Colonic mucosa (tissue), 4 donors: ENCODE data around the gene UNC5B. TPM values are rescaled to one million over a fixed set of nuclear protein-coding genes. Genes with fewer than 3 reads are reported as not detected.
A peak's percentile ranks its signal among the peaks of the same experiment; 100 is the strongest.

Experiments used
- DNase-seq: peaks from one replicate; pipeline ENCODE4 v3.0.0-alpha.2; 2020
- H3K27ac ChIP-seq: fragments of 200-600 bp; one replicate; pipeline ENCODE4 v1.8.0; 2021
- H3K27me3 ChIP-seq: fragments of 200-600 bp; one replicate; pipeline ENCODE4 v1.8.0; 2021
- H3K36me3 ChIP-seq: fragments of 200-600 bp; one replicate; pipeline ENCODE4 v1.8.0; 2021
- H3K4me1 ChIP-seq: fragments of 200-600 bp; one replicate; pipeline ENCODE4 v1.8.0; 2021; ENCODE audit warnings: mild to moderate bottlenecking
- H3K4me3 ChIP-seq: fragments of 200-600 bp; one replicate; pipeline ENCODE4 v1.8.0; 2021
- H3K9ac ChIP-seq, 2 donors: one replicate each; pipeline ENCODE4 v1.7.0; 2013; ENCODE audit warnings: control low read depth in 2 of 2, low read depth in 2 of 2, low read length in 2 of 2
- H3K9me3 ChIP-seq: fragments of 200-600 bp; one replicate; pipeline ENCODE4 v1.8.0; 2021
- CTCF ChIP-seq: fragments of 200-600 bp; IDR thresholded peaks from one replicate; pipeline ENCODE4 v1.8.0; 2022; ENCODE audit warnings: antibody characterized with exemption, mild to moderate bottlenecking
- intact Hi-C: fragments of 100-400 bp; cut with DNase I; formaldehyde crosslinking; loops from one replicate; pipeline ENCODE4 v1.14.1; 2022
- total RNA-seq, 2 donors: library from RNA; stranded (reverse); fragmentation: NEBNext Ultra II Directional in 1 of 2; extraction: Animal tissue kit (Norgen Biotek cat#: 25700) in 1 of 2; gene quantifications; one replicate each; pipeline ENCODE4 v1.2.1, GENCODE V29; 2021
- donor health status: healthy.
- donor health status: DM: no; HTN: no; CAD: no.
- donor health status: DM: no; HTN: no; CAD: no.

Gene UNC5B
- total RNA-seq, 2 donors from 2014 or later, result 18.4 to 18.5 TPM

GRCh38 chr10:71320592-71320991, 108.2 kb downstream of the UNC5B start:
- TF ChIP-seq CTCF, result no peak
- H3K27ac ChIP-seq, result no peak overlapping the region
- H3K36me3 ChIP-seq, result no peaks in the 10 kb centered on the region
- H3K4me1 ChIP-seq, result peaks cover 6% of the 10 kb centered on the region
- no peak overlapping the region for H3K4me3 ChIP-seq
- H3K9me3 ChIP-seq, result no peaks in the 10 kb centered on the region
- no peak for DNase-seq
- intact Hi-C loops, result loop anchor here (10.0 kb wide), 1 partner anchor 174 kb away; no protein-coding TSS in a partner anchor
- H3K9ac ChIP-seq, result peak overlapping the region in 1 of 2 donors; percentile 17
- H3K27me3 ChIP-seq, result no peaks in the 10 kb centered on the region

GRCh38 chr10:71321386-71321785, 109.0 kb downstream of the UNC5B start:
- no peak for TF ChIP-seq CTCF
- Histone ChIP-seq H3K4me3 (no peak overlapping the region), H3K27me3 (no peaks in the 10 kb centered on the region), H3K36me3 (no peaks in the 10 kb centered on the region), H3K27ac (no peak overlapping the region), H3K9ac (no peak overlapping the region), H3K9me3 (no peaks in the 10 kb centered on the region), H3K4me1 (peaks cover 6% of the 10 kb centered on the region)
- DNase-seq, result no peak
- intact Hi-C loops, result loop anchor here (10.0 kb wide), 1 partner anchor 173 kb away; no protein-coding TSS in a partner anchor

GRCh38 chr10:71323407-71323806, 111.0 kb downstream of the UNC5B start:
- no peak for TF ChIP-seq CTCF
- no peaks in the 10 kb centered on the region for H3K36me3 ChIP-seq
- no peaks in the 10 kb centered on the region for H3K9me3 ChIP-seq
- no peak overlapping the region for H3K9ac ChIP-seq
- intact Hi-C loops, result loop anchor here (10.0 kb wide), 1 partner anchor 171 kb away; no protein-coding TSS in a partner anchor
- no peak for DNase-seq
- no peak overlapping the region for H3K27ac ChIP-seq
- no peaks in the 10 kb centered on the region for H3K27me3 ChIP-seq
- no peak overlapping the region for H3K4me3 ChIP-seq
- H3K4me1 ChIP-seq, result peaks cover 6% of the 10 kb centered on the region

GRCh38 chr10:71324743-71325142, 112.4 kb downstream of the UNC5B start:
- Histone ChIP-seq H3K27me3 (no peaks in the 10 kb centered on the region), H3K9me3 (no peaks in the 10 kb centered on the region), H3K4me1 (peaks cover 4% of the 10 kb centered on the region), H3K27ac (no peak overlapping the region), H3K36me3 (no peaks in the 10 kb centered on the region), H3K4me3 (no peak overlapping the region), H3K9ac (no peak overlapping the region)
- DNase-seq, result no peak
- intact Hi-C loops, result loop anchor here (5.0 to 10.0 kb wide), 2 partner anchors 38 to 170 kb away; no protein-coding TSS in a partner anchor
- no peak for TF ChIP-seq CTCF

- no peak for DNase-seq
- intact Hi-C loops, result loop anchor here (5.0 to 10.0 kb wide), 2 partner anchors 37 to 170 kb away; no protein-coding TSS in a partner anchor
- Histone ChIP-seq H3K27ac (no peak overlapping the region), H3K9me3 (no peaks in the 10 kb centered on the region), H3K4me3 (no peak overlapping the region), H3K27me3 (no peaks in the 10 kb centered on the region), H3K4me1 (no peaks in the 10 kb centered on the region), H3K36me3 (no peaks in the 10 kb centered on the region), H3K9ac (no peak overlapping the region)
- TF ChIP-seq CTCF, result no peak
Measured at GRCh38 chr10:71325267-71325666, 112.9 kb downstream of the UNC5B start.
